ENCODE results near the gene RPP14. TPM values are rescaled to one million over a fixed set of nuclear protein-coding genes. Genes with fewer than 3 reads are reported as not detected.

Gene RPP14
- total and polyA plus RNA-seq, 2 of the 4 experiments (the other 2 are of a cell fraction): 6.6 to 7.8 TPM

DNA sequence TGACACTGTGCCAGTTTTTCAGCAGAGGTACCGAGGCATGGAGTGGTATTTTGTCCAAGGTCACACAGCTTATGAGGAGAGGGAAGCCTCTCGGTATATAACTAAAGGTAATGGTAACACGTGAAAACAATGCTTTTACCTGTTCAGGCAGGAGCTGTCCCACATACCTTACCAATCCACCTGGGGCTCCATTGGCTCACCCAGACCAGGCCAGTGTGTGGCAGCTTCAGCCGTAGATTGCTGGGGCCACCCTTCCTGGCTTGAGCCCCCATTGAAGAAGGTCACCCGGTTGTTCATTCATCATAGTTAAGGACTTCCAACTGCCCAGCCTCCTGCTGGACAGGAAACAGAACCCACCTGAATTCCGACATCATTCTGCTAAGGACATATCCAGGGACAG is 9.2 kb upstream of the RPP14 start:
- 51% methylated on average over 3 of the region's 6 CpGs; no CpG with 5 or more reads in 1 of the 2 experiments for WGBS, 2 experiments (ENCODE audit: extremely low coverage in 2 of 2, insufficient read length in 1 of 2)

More for the DNA sequence above, 9.2 kb upstream of the RPP14 start:
- H3K9ac ChIP-seq (ENCODE audit: low read depth, low read length): no peak overlapping the region
- H3K36me3 ChIP-seq (ENCODE audit: control insufficient read depth, insufficient read depth, low read length): peaks cover 3% of the 10 kb centered on the region; the same call in 1 of the 2 replicates
- H4K8ac ChIP-seq (ENCODE audit: low read depth in 2 of 2, low read length in 2 of 2): no peak overlapping the region
- in situ Hi-C loops (cut with MboI; ENCODE audit: low sequenced_read_pairs): no loop called here
- DNase-seq: no peak
- no peak overlapping the region for H3K56ac ChIP-seq (ENCODE audit: extremely low read depth, insufficient read depth, low read length)
- no peak overlapping the region for H4K91ac ChIP-seq (ENCODE audit: insufficient read depth, low read depth, low read length)
- H2BK15ac ChIP-seq (ENCODE audit: low read depth, low read length): no peak overlapping the region
- no peak overlapping the region for H3K4me3 ChIP-seq (ENCODE audit: insufficient read depth, low read depth, low read length)
- no peak overlapping the region for H2BK120ac ChIP-seq (ENCODE audit: low read depth, low read length)
- intact Hi-C loops (cut with micrococcal nuclease): loop anchor here (5.0 kb wide), 1 partner anchor 430 kb away; no protein-coding TSS in a partner anchor
- no peak overlapping the region for H3K14ac ChIP-seq (replicated peaks; ENCODE audit: low read depth, low read length)
- H4K20me1 ChIP-seq (ENCODE audit: insufficient read depth, low read length): no peaks in the 10 kb centered on the region
- H2BK5ac ChIP-seq (ENCODE audit: low read depth, low read length, poor library complexity, severe bottlenecking): no peak overlapping the region
- no peak overlapping the region for H3K23ac ChIP-seq (ENCODE audit: low read depth, low read length)
- H3K27me3 ChIP-seq (ENCODE audit: control insufficient read depth, insufficient read depth, low read length): peaks cover 15% of the 10 kb centered on the region
- no peak overlapping the region for H2BK20ac ChIP-seq (ENCODE audit: low read depth, low read length)
- no TSS peak for BruUV-seq (replicated peaks)
- no peaks in the 10 kb centered on the region for H3K4me1 ChIP-seq (ENCODE audit: control insufficient read depth, insufficient read depth, low read length)
- no peak overlapping the region for H3K4ac ChIP-seq (ENCODE audit: low read depth, low read length)
- no peak overlapping the region for H2AK5ac ChIP-seq (ENCODE audit: low read depth, low read length)
- H3K27ac ChIP-seq (ENCODE audit: insufficient read depth, low read length): no peak overlapping the region
- no peak overlapping the region for H3K18ac ChIP-seq (ENCODE audit: low read depth, low read length)
- no peak overlapping the region for H4K5ac ChIP-seq (ENCODE audit: low read depth, low read length)
- no peaks in the 10 kb centered on the region; the same call in 1 of the 2 replicates for H3K9me1 ChIP-seq (ENCODE audit: insufficient read depth, low read length)
- H2AK9ac ChIP-seq (replicated peaks; ENCODE audit: low read depth, low read length, poor library complexity): no peak overlapping the region
- dilution Hi-C loops (cut with HindIII; ENCODE audit: low sequenced_read_pairs, unreplicated experiment): no loop called here
- ChIA-PET POLR2A (ENCODE audit: unreplicated experiment) (no interaction called here), CTCF (interaction anchor here (0.5 to 1.3 kb wide), 2 partner anchors 108 to 268 kb away, joined by 3 to 4 read pairs; no protein-coding TSS in a partner anchor)
- no peak overlapping the region for H3K4me2 ChIP-seq (ENCODE audit: low read depth, low read length)
- H2AFZ ChIP-seq (replicated peaks; ENCODE audit: low read length, poor library complexity): no peak overlapping the region
- ATAC-seq (ENCODE audit: low read depth): no peak
- TF ChIP-seq NFE2L2 (IDR thresholded peaks at IDR 0.05; ENCODE audit: low read depth, low read length): no peak
- no peak for TF ChIP-seq FOS (IDR thresholded peaks at IDR 0.05; ENCODE audit: low read depth, low read length)
- TF ChIP-seq, protein P1, sequence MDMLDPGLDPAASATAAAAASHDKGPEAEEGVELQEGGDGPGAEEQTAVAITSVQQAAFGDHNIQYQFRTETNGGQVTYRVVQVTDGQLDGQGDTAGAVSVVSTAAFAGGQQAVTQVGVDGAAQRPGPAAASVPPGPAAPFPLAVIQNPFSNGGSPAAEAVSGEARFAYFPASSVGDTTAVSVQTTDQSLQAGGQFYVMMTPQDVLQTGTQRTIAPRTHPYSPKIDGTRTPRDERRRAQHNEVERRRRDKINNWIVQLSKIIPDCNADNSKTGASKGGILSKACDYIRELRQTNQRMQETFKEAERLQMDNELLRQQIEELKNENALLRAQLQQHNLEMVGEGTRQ (IDR thresholded peaks at IDR 0.05; ENCODE audit: low read depth, low read length): no peak
- no peak for TF ChIP-seq RCOR1 (IDR thresholded peaks at IDR 0.05; ENCODE audit: insufficient replicate concordance, low read length)
- TF ChIP-seq MXI1 (IDR thresholded peaks at IDR 0.05; ENCODE audit: borderline replicate concordance, low read depth, low read length): no peak
- TF ChIP-seq RAD21 (IDR thresholded peaks at IDR 0.05; ENCODE audit: low read length): no peak
- TF ChIP-seq CHD1 (IDR thresholded peaks at IDR 0.05; ENCODE audit: low read depth, low read length): no peak
- TF ChIP-seq, protein P2, sequence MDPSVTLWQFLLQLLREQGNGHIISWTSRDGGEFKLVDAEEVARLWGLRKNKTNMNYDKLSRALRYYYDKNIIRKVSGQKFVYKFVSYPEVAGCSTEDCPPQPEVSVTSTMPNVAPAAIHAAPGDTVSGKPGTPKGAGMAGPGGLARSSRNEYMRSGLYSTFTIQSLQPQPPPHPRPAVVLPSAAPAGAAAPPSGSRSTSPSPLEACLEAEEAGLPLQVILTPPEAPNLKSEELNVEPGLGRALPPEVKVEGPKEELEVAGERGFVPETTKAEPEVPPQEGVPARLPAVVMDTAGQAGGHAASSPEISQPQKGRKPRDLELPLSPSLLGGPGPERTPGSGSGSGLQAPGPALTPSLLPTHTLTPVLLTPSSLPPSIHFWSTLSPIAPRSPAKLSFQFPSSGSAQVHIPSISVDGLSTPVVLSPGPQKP (IDR thresholded peaks at IDR 0.05; ENCODE audit: borderline replicate concordance, low read depth, low read length): no peak
- TF ChIP-seq, protein P3, sequence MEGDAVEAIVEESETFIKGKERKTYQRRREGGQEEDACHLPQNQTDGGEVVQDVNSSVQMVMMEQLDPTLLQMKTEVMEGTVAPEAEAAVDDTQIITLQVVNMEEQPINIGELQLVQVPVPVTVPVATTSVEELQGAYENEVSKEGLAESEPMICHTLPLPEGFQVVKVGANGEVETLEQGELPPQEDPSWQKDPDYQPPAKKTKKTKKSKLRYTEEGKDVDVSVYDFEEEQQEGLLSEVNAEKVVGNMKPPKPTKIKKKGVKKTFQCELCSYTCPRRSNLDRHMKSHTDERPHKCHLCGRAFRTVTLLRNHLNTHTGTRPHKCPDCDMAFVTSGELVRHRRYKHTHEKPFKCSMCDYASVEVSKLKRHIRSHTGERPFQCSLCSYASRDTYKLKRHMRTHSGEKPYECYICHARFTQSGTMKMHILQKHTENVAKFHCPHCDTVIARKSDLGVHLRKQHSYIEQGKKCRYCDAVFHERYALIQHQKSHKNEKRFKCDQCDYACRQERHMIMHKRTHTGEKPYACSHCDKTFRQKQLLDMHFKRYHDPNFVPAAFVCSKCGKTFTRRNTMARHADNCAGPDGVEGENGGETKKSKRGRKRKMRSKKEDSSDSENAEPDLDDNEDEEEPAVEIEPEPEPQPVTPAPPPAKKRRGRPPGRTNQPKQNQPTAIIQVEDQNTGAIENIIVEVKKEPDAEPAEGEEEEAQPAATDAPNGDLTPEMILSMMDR (conservative IDR thresholded peaks at IDR 0.05; ENCODE audit: low read depth, low read length): no peak
- no peak for TF ChIP-seq RFX5 (IDR thresholded peaks at IDR 0.05; ENCODE audit: low read depth, low read length)
- TF ChIP-seq BHLHE40 (IDR thresholded peaks at IDR 0.05; ENCODE audit: low read depth, low read length): no peak
- no peak for TF ChIP-seq MAFK (IDR thresholded peaks at IDR 0.05; ENCODE audit: low read depth, low read length)
- no peak for TF ChIP-seq CEBPB (IDR thresholded peaks at IDR 0.05; ENCODE audit: low read depth, low read length)
- peaks cover 4% of the 10 kb centered on the region for H3K9me3 ChIP-seq (ENCODE audit: control insufficient read depth, insufficient read depth, low read length)
- H3K79me1 ChIP-seq (ENCODE audit: low read depth in 1 of 2, low read length in 2 of 2): no peaks in the 10 kb centered on the region
